Loucy (cell line): Measurements from ENCODE around the gene GRB10.

Source experiments
- EZH2phosphoT487 ChIP-seq: fragments of 200-600 bp; IDR thresholded peaks from 2 replicates; pipeline ENCODE4 v1.6.1; 2018; ENCODE audit warnings: antibody characterized with exemption, mild to moderate bottlenecking, moderate library complexity, borderline replicate concordance
- TF ChIP-seq, protein P1 (sequence below): fragments of 200-600 bp; sonication (generic); conservative IDR thresholded peaks from 2 replicates; pipeline ENCODE4 v1.5.1; 2014; ENCODE audit warnings: mild to moderate bottlenecking, antibody characterized with exemption, low read length

DNA sequence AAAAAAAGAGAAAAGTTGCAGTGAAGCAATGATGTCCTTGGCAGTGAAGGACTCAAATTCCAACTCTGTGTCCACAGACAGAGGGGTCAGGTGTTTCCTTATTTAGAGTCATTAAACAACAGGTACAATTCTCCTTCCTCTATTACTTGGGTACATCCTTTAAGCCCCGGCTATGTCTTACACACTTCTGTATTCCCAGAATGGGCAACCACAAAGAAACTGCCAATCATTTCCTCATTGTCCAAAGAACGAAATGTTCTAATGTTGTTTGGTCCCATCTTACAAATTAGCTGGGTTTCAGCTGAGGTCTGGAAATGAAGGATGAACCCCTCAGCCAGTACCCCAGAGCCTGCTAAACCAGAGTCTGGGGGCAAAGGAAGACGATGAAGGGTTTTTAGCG lies 59.5 kb downstream of the GRB10 start:
- TF ChIP-seq, protein P1, sequence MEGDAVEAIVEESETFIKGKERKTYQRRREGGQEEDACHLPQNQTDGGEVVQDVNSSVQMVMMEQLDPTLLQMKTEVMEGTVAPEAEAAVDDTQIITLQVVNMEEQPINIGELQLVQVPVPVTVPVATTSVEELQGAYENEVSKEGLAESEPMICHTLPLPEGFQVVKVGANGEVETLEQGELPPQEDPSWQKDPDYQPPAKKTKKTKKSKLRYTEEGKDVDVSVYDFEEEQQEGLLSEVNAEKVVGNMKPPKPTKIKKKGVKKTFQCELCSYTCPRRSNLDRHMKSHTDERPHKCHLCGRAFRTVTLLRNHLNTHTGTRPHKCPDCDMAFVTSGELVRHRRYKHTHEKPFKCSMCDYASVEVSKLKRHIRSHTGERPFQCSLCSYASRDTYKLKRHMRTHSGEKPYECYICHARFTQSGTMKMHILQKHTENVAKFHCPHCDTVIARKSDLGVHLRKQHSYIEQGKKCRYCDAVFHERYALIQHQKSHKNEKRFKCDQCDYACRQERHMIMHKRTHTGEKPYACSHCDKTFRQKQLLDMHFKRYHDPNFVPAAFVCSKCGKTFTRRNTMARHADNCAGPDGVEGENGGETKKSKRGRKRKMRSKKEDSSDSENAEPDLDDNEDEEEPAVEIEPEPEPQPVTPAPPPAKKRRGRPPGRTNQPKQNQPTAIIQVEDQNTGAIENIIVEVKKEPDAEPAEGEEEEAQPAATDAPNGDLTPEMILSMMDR = no peak
- no peak for TF ChIP-seq EZH2phosphoT487
